ENCODE measurements around the gene CEMIP2. TPM values are rescaled to one million over a fixed set of nuclear protein-coding genes. Genes with fewer than 3 reads are reported as not detected.
"Not testable (repeated sequence)": the region's sequence is repeated elsewhere in the genome, so short reads cannot be mapped to it uniquely, and the experiment has no call there.

The CEMIP2 gene
- total RNA-seq, 1 donor from 2014 or later, result 238 TPM

DNA sequence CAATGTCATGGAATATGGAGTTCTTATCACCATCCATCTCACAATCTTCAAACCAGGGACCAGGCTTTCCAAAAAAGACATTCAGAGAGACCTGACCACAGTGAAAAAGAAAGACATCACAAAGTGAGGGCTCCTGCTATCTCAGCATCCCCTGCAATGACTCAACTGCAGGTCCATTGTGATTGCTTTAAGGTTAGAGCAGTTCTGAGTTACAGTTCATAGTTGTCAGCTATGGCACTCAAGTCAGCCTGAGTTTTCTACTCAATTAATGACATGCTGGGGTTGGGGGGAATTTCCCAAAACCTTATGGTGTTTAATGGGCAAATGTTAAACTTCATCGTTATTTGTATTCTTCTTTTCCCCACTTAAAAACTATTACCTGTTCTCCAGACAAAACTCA lies 58.9 kb downstream of the CEMIP2 start:
- no peak for DNase-seq (ENCODE audit: low read depth)

DNA sequence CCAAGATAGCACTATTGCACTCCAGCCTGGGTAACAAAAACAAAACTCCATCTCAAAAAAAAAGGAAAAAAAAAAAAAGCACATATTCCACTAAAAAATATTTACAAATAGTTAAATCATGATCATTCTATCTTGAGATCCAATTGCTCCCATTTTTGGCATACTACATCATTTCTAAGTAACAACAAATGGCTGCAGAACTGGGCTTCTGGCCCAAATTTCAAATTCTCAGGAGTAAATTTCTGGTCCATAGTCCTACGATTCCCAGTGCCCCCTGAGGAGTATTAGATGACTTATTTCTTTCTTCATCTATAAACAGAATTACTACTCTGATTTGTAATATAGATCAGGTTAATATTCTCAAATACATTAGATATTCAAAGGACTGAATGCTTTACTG lies 62.1 kb downstream of the CEMIP2 start:
- DNase-seq (ENCODE audit: low read depth), result no peak

DNA sequence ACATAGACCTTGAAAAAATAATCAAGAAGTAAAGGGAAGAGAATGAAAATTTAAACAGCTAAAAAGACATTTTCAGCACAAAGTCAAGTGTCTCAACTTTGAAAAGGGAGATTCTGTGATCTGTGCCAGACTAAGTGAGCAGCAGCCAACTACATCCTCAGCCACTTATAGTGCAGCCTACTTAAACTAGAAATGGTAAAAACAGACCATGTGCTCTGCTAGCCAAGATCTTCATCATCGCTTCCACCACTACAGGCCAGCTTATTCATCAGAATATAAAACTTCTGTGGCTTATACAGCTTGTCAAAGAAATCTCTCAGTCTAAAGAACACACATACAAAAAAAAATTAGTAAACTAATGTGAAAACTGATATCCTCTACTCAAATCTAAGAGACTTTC lies 63.5 kb downstream of the CEMIP2 start:
- DNase-seq (ENCODE audit: low read depth), result no peak

DNA sequence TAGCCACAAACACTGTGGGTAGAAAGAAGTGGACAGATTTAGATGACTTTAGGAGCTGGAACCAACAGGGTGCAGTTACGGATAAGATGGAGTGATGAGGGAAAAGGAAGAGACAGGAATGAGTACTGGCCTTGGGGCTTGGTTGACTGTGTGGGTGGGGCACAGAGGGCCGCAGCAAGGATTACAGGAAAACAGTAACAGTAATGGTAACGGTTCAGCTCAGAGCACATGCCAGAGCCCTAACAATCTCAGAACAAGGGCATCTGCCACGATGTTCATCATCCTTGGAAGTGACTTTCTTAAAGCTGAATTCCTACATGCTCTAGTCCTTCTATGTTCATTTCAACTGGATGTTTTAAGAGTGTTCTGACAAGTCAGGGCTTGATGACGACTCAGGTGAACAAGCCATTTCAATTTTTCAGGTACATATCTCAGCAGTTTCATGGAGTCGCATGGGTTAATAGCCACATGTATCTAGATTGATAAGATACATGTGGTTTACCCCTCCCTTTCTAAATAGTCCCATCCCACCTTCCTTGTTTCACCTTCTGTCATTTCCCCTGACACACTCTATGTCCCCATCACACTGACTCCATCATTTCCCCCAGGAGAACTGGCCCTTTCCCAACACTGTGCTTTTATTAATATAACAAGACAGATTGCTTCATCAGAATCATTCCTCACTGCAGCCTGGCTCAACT lies 65.0 kb downstream of the CEMIP2 start:
- no peak for DNase-seq (ENCODE audit: low read depth)

DNA sequence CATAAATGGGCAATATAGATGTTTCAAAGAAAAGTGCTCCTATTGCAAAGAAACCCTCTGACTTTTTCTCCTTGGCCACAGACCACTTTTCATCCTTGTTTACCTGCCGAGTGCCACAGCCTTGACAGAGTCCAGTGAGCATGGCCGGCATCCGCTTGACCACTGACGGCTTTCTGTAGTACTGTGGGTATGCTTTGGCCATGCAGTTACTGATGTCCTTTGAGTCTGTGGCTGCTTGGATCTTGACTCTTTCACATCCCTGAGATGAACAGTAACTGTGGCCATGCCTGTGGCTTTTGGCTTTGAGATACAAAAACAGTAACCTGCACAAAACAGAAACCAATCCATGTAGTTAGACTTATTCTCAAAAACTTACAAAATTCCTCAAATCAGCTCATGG lies 70.4 kb downstream of the CEMIP2 start:
- DNase-seq (ENCODE audit: low read depth), result no peak

DNA sequence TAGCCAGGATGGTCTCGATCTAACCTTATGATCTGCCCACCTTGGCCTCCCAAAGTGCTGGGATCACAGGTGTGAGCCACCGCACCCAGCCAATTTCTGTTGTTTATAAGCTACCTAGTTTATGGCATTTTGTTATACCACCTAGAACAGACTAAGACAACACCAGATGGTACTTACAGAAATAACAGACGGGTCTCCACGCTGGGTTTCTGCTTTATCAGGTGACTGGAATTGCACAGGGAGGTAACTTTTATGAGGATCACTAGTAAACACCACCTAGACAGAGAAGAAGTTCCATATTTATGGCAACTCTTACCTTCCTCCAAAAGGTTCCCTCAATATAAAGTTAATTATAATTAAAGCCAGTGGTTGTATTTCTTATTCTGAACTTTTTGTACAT lies 74.0 kb downstream of the CEMIP2 start:
- DNase-seq (ENCODE audit: low read depth), result no peak

DNA sequence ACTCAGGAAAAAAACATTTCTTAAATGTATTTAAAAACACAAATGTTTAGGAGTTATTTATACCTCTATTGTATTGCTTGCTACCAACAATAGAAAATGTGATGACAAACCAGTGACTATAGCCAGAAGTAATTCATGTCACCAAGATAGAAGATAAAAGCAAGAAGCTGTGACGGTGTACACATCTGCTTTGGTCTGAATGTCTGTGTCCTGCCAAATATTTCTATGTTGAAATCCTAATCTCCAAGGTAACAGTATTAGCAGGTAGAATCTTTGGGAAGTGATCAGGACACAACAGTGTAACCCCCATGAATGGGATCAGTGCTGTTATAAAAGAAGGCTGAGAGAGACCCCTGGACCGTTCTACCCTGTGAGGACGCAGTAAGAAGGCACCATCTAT lies 74.7 kb downstream of the CEMIP2 start:
- DNase-seq (ENCODE audit: low read depth), result no peak

DNA sequence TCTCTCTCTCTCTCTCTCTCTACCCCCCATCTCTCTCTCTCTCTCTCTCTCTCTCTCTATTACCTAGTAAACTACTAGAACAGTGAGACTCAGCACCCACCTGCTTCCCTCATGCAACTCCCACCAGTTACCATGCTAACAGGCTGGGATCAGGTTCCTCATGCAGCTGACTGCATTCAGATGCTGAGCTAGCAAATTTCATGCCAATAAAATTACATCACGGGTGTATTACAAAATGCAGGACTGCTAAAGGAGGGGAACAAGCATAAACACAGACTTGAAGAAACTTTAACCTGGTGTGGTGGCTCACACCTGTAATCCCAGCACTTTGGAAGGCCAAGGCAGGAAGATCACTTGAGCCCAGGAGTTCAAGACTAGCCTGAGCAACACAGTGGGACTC lies 76.0 kb downstream of the CEMIP2 start:
- DNase-seq (ENCODE audit: low read depth), result peak; percentile 69

DNA sequence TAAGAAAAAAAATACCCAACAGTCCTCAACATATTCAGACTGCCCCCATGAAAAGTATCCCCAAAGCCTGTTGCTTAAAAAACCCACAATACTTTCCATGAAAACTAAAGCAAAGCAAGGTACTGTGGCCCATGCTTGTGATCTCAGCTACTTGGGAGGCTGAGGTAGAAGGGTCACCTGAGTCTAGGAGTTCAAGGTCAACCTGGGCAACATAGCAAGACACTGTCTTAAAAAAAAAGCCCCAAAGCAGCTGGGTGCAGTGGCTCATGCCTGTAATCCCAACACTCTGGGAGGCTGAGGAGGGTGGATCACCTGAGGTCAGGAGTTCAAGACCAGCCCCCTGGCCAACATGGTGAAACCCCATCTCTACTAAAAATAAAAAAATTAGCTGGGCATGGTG lies 76.7 kb downstream of the CEMIP2 start:
- not testable (repeated sequence) for DNase-seq (ENCODE audit: low read depth)

DNA sequence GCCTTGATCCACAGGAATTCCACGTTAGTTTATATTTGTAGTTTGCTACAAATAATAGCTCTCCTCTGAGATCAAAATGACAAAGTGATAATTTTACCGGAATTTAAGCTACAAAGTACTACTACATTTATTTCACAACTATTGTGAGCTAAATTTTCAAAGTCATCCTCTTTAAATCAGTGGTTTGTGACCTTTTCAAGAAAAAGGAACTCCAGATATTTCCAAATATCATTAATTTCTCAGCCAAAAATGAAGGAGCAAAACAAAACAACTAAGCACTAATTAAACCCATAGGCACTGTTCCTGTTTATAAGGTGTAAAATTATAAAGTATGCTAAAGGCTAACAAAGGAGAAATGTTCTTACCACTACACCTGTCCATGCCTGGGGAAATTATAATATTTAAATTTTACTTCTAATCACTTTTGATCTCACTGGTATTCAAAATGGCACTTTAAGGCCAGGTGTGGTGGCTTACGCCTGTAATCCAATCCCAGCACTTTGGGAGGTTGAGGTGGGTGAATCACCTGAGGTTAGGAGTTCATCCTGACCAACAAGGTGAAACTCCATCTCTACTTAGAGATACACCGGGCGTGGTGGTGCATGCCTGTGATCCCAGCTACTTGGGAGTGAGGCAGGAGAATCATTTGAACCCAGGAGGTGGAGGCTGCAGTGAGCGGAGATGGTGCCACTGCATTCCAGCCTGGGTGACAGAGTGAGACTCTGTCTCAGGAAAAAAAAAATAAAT lies 77.5 kb downstream of the CEMIP2 start:
- DNase-seq (ENCODE audit: low read depth), result no peak

DNA sequence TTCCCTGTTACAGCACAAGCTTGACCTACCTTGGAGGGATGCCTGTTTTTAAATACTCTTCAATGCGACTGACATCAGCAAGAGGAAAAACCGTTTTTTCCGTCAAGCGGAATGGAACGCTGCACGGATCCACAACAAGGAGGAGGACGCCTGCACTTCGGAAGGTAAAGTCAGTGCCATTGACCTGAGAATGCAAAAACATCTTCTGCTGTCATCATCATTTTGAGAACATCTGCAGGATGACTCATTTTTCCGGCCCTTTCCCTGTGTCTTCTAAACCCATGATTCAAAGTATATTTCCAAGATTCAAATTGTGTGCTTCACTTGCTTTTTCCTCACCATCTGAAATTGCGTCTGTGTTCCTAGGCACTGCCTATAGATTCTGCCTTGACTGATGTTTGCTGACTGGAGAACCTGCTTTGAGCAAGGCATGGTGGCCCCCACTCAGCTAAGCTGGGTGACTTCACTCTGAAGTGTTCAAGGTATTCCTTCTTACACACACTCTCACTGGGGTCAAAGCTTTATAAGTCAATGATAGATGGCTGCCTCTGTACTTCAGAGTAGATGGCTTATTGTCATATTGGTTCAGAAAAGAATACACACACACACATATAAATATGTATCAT lies 78.1 kb downstream of the CEMIP2 start:
- DNase-seq (ENCODE audit: low read depth), result no peak

DNA sequence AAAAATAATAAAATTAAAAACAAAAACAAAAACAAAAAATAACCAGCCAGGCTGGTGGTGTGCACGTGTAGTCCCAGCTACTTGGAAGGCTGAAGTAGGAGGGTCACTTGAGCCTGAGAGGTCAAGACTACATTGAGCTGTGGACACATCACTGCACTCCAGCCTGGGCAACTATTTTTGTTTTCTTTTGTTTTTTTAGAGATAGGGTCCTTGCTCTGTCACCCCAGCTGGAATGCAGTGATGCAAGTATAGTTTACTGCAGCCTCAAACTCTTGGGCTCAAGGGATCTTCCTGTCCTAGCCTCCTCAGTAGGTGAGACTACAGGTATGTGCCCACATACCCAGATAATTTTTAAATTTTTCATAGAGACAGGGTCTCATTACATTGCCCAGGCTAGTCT lies 80.6 kb downstream of the CEMIP2 start:
- DNase-seq (ENCODE audit: low read depth), result no peak

DNA sequence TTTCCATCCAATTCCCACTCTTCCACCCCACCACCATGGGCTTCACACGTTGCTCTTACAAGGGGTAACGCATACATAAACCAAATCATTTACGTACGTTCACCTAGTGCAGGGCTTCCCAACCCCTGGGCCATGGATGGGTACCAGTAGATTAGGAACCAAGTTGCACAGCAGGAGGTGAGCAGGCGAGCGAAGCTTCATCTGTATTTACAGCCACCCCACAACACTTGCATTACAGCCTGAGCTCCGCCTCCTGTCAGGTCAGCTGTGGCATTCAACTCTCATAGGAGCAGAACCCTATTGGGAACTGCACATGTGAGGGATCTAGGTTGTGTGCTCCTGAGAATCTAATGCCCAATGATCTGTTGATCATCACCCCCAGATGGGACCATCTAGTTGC lies 82.3 kb downstream of the CEMIP2 start:
- no peak for DNase-seq (ENCODE audit: low read depth)

DNA sequence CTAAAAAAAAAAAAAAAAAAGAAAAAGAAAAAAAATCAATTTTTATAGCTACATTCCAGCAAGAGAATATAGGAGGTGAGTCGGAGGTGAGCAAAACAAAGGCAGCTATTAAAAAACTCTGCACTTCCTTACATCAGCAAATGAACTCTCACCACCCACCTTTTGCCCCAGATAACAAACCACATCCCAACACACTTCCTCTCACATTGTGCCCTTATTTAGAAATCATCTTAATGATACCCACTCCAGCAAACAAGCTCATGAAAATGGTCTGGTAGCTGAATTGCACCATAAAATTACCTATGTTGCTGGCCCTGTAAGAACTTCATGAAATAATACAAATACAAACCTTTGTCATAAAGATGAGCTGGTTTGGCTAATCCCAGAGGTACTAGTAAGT lies 82.9 kb downstream of the CEMIP2 start:
- peak; percentile 63 for DNase-seq (ENCODE audit: low read depth)

DNA sequence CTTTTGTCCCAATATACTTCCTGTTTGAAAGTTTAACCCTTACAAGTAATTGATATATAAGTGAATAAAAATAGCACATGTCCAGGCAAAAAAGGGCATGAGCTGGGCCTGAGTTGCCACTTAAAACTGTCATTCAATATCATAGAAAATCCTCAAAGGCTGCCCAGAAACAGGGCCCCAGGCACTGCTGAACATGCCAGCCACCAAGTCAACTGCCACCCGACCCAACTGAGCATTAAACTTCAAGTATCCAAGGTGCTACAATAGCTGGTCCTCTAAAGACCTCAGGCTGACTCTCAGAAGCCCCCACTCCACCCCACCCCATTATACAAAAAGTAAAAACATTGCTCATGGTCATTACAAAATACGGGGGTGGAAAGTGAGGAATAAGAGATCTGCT lies 83.7 kb downstream of the CEMIP2 start:
- DNase-seq (ENCODE audit: low read depth), result no peak

DNA sequence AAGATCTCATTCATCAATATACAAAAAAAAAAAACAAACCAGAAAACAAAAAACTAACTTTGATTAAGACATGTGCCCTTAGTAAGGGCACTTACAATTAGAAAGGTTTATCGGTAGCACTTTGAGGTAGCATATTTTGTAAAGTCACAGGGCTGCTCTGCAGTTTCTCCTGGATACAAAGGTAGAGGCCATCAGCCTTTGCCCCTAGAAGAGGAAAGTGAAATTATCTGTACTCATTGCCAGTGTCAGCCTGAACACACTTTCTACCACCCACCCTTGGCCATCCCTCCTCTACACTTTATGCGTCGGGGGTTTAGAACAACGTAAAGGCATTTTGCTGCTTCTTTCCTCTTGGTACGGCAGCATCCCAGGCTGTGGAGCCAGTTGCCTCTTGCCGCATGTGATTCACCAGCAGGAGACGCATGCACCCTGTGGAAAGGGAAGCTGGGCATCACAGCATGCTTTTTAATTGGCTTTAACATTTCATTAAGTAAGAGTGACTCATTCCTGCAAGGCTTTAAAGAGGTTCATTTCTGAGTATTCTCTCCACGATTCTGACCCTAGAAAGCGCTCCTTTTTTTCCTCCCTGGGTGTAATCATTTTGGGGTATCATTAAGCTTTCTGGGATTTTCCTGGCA lies 84.6 kb downstream of the CEMIP2 start:
- peak; percentile 86 for DNase-seq (ENCODE audit: low read depth)

DNA sequence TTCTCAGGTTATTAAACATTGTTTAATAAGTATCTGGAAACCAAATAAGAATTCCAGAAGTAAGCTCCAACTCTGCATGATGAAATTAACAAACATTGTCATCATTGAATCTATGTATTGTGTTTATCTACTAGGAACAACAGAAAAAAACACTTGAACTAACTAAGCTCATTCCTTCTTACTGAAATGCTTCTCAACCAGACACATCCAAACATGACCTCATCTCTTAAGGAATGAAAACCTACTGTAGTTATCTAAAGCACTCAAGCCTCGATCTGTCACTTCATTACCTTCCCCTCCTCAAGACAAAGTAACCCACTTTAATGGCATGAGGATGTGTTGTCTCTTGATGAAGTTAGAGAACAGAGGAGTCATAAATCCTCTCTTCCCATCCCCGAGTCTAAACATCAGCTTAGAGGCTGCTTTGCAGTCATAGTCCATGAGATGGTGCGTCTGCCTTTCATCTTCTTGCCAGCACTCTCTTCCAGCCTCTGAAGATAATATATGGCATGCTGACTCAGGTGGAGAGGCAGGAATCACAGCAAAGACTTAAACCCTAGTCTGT lies 86.5 kb downstream of the CEMIP2 start:
- DNase-seq (ENCODE audit: low read depth), result peak; percentile 79

DNA sequence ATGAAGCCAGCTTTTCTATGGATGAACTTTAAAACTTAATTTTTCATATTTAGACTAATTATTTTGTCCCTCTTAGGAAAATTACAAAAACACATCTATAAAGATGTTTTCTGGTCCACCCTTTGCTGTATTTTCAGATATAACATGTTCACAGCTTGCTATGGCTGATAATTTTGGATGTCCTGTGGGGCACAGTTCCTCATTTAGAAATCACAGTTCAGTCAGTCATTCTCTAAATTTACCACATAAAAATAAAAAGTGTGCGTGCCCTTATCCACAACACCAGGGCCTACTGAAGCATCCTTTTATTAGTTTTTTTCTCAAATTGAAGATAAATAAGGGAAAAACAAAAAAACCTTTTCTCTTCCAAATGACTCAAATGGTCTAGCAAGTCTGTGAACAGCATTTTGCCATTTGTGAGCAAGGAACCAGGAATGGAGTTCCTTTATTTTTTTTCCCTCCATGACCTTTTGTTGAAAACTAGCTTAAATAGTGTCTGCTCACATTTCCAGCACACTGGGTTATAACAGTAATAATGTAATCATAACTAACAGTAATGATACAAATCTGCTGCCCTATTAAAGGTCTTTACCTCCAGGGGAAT lies 87.1 kb downstream of the CEMIP2 start:
- DNase-seq (ENCODE audit: low read depth), result no peak

DNA sequence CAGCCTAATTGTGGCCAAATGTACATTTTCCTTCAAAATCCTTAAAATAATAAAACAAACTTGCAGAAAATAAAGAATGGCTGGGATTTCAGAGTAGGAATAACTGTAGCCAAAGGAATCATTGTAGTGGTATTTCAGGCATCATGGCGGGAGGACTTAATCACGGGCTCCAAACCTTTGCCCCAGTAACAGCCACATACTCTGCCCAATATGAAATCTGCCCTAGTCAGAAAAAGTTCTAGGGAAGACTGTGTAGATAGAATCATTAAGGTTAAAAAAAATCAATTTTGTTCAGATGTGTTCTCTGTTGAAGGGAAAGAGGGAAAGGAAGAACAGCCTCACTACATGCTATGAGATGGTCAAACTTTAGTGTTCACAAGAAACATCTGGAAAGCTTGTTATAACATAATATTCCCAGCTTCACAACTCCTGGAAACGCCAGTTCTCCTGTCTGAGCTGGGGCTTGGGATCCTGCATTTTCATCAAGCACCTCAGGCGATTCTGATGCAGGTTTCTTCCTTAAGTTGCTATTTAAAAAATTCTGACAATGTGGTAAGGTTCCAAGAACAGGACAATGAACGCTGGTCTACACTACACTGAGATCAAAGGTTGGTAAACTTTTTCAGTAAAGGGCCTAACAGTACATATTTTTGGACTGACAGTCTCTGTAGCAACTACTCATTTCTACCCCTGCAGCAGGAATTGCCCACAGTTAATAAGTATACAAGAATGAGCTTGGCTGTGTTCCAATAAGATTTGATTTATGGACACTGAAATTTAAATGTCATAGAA lies 87.9 kb downstream of the CEMIP2 start:
- peak; percentile 92 for DNase-seq (ENCODE audit: low read depth)

DNA sequence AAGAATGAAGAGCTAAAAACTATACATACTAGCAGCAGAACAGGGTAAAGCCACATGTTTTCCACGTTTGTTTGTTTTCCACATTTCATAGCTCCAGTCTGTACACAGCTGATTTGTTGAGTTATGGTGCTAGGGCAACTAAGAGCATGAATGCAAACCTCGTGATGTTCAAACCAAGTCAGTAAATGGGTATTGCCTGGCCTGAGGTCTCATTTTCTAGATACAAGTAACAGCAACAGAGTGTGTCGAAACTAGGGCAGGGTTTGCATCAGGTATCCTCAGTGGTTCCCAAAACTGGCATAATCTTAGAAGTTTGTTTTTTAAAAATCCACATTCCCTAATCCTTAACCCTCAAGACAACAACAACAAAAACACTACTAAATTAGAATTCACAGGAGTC lies 89.3 kb downstream of the CEMIP2 start:
- peak; percentile 65 for DNase-seq (ENCODE audit: low read depth)

DNA sequence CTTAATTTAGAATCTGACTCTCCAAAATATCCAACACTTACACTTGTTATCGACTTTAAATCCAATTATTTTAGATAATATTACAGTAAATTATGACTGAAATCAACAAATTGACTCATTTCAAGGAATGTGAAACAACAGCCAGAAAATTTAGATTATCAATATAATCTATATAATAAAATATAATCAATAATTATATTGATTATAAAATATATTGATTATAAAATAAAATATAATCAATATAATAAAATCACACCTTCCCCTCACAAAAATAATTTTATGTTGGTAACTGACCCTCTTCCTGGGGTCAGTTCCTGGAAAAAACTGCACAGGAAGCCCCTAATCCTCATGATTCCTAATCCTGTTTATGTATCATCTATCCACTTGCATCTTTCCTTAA lies 91.1 kb downstream of the CEMIP2 start:
- DNase-seq (ENCODE audit: low read depth), result no peak

Measured in renal cortical epithelial cell (primary cell).